ENCODE data around the gene PIK3R1. TPM values are rescaled to one million over a fixed set of nuclear protein-coding genes. Genes with fewer than 3 reads are reported as not detected.

Gene PIK3R1
- polyA plus RNA-seq (ENCODE audit: insufficient read length): 60.0 TPM

DNA sequence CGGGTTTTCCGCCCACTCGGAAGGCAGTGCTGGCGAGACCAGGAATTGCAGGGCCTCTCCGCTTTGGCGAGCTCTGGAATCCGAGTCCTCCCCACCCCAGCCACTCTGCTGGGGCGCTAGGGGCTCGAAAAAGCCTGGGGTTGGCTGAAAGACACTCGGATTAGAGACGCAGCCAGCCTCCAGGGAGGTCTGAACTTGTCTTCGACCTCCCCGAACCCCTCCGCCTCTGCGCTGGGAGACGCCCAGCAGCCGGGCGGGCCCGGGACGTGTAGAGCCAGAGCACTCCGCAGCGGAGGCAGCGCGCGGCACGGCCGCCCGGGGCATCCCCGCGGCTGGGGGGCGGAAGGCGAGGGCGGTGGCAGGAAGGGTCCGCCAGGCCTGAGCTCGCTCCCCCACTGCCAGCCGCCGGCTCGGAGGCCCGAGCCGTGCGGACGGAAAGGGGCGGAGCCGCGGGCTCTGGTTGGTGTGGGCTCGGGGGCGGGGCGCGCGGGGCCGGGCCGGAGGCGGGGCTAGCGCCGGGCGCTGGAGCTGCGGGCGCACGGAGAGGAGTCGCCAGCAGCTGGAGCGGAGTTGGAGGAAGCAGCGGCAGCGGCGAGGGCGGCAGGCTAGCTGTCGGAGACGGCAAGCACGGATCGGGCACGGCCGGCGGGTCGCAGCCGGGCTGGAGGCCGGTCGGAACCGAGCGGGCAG is at the start of gene PIK3R1:
TSS of gene PIK3R1 (plus strand) at position 549 of the 690 bp plus-strand sequence. CDS start 10,920 bp downstream, outside the sequence.
- DNase-seq: peak; percentile 97

DNA sequence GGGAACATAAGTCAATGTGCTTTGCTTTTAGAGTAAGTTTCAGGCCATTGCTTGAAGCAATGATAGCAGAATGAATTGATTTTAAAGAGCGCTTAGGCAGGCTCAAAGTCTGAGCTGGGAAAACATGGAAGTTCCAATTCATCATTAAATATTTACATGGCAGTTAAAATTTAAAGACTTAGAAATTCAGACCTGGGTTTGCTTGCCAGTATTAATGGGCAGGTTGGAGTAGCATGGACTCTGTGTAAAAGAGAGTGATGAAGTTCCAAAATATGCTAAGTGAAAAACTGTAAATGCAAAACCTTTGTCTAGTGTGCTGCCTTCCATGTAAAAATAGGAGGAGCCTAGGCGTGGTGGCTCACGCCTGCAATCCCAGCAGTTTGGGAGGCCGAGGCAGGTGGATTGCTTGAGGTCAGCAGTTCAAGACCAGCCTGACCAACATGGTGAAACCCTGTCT is 48.3 kb upstream of the PIK3R1 start:
- DNase-seq: no peak

GRCh38 chr5:68169903-68170302 is 45.7 kb upstream of the PIK3R1 start:
- peak; percentile 40 for DNase-seq

DNA sequence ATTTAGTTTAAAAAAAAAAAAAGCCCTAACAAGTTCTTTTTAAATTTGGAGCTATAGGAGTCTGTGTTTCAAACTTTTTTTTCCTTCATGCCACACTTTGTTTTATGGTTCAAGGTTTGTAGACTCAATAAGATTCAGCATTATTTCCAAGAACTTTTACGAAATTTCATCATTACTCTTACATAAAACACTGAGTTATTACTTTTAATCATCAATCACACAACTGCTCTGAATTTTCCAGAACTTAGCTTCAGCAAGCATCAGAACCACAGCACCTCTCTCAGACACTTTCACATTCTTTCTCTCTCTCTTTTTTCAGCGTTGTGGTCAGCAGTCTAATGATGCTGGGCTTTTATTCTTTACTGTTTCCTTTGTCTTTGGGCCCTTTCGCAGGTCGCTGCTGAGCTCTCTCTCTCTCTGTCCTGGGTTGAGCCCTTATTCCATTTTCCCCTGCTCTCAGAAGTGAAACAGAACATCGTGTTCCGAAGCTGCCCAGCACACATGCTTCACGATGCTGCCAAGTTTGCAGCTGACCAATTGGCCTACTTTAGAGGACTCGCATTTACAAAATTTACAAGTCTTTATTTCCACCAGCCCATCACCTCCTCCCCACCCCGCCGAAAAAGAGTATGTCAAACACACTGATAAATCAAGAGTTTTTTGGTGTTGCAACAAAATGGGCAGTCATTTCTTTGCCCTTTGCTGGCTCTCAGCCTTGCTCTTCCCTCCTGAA is 44.6 kb upstream of the PIK3R1 start:
- DNase-seq: peak; percentile 54

GRCh38 chr5:68172314-68172713 is 43.2 kb upstream of the PIK3R1 start:
- DNase-seq: no peak

DNA sequence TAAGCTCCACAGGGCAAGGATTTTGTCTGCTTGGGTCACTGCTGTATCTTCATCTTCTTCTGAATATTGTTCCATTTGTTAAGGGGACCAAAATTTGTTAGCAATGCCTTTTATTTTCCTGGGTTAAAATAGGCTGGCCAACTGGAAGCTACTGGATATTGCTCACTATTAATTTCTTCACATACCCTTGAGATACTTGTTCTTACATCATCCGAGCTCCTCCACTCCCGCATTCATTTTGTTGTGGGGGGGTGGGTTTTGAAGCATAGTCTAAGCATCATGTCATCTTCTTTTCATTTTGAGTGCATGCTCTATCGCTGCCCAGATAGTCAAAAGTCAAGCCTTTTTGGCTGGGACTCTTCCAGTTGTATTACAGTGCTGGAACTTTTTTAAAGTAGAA is 42.5 kb upstream of the PIK3R1 start:
- DNase-seq: no peak

- DNase-seq: no peak
These were observed 39.3 kb upstream of the PIK3R1 start for GRCh38 chr5:68176253-68176652.

- no peak for DNase-seq
These were observed 38.6 kb upstream of the PIK3R1 start for GRCh38 chr5:68176802-68177479.

GRCh38 chr5:68177676-68178075 is 37.9 kb upstream of the PIK3R1 start:
- no peak for DNase-seq

DNA sequence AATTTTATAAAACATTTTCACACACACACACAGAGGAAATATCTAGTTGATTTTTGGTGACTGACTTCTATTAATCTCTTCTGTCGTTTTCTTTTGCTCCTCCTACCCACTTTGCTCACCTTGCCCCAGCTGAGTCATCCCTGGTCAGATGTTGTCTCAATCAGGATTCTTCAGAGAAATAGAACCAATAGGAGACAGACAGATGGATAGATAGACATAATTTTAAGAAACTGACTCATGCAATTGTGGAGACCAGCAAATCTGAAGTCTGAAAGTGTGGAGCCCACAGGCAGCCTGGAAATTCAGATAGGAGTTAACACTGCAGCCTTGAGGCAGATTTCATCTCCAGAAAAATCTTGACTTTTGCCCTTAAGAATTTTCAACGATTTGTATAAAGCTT is 37.0 kb upstream of the PIK3R1 start:
- DNase-seq: no peak

GRCh38 chr5:68180121-68181038 is 35.2 kb upstream of the PIK3R1 start:
- DNase-seq: no peak

GRCh38 chr5:68181039-68181599 is 34.4 kb upstream of the PIK3R1 start:
- DNase-seq: no peak

DNA sequence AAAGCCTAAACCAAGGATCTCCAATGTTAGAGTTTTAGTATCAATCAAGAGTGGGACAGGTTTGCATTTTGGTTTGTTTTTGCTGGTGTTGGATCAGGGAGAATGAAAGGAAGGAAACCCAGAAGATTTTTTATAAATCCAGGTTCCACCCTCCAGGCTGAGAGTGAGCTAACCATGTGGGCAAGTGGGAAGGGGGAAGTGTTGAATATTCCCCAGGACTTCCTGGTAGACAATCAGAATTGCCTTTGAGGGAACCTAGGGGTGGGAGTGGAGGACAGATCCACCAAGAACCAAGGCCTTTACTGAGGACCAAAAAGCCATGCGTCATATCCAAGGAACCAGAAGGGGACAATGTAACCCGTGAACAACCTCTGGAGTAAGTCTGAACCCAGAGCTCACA is 33.5 kb upstream of the PIK3R1 start:
- no peak for DNase-seq

GRCh38 chr5:68182534-68182933 is 33.0 kb upstream of the PIK3R1 start:
- DNase-seq: no peak

DNA sequence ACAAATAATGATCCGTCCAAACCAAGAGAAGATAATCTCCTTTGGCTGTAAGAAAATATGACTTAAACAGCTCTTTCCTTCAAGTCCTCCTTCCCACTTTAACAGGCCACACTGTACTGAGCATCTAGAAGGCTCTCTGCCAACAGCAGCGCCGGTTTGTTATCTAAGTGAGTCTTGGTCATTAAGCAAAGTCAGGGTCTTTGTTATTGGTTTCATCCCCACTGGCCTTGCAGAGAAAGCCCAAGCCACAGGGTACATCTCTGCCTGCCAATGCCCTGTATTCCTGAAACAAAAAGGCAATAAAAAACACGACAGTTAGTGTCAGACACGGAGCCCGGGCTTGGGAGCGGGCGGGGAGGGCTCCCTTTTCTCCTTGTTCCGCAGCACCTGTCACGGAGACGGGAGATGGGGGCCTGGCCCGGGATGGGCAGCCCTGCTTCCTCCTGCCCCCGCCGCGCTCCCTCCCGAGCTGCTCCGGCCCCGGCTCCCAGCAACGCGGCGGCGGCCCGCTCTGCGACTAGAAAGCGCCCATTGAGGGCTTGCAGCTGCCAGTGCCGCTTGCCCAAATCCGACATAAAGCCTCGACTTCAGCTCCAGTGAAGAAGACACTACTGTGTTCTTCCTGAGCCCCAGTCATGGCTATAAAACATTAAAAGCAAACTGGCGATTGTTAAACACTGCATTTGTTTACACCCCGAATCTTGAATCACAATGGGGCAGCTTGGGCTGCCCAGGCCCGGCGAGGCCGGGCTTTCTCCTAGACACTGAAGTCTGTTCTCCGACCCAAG is 28.1 kb upstream of the PIK3R1 start:
- peak; percentile 26 for DNase-seq

GRCh38 chr5:68189171-68189570 is 26.4 kb upstream of the PIK3R1 start:
- DNase-seq: no peak

GRCh38 chr5:68189613-68190012 is 25.9 kb upstream of the PIK3R1 start:
- no peak for DNase-seq

- DNase-seq: no peak
These were observed 24.9 kb upstream of the PIK3R1 start for GRCh38 chr5:68190619-68191018.

- DNase-seq: no peak
These were observed 24.3 kb upstream of the PIK3R1 start for GRCh38 chr5:68191083-68191791.

GRCh38 chr5:68192679-68193060 is 22.9 kb upstream of the PIK3R1 start:
- no peak for DNase-seq
